Right atrium auricular region (tissue), 2 donors: ENCODE measurements around the gene NUP160. TPM values are rescaled to one million over a fixed set of nuclear protein-coding genes. Genes with fewer than 3 reads are reported as not detected.
A peak's percentile ranks its signal among the peaks of the same experiment; 100 is the strongest.
"Not testable (repeated sequence)": the region's sequence is repeated elsewhere in the genome, so short reads cannot be mapped to it uniquely, and the experiment has no call there.

Source experiments
- DNase-seq: peaks from one replicate; pipeline ENCODE4 v3.0.0-alpha.2; 2019; ENCODE audit warnings: low spot score
- H3K27ac ChIP-seq, 2 donors: fragments of 200-600 bp; sonication (generic); 1 replicate in 1 of 2; 2 replicates in 1 of 2; pipeline ENCODE4 v1.5.1; 2016 to 2019
- H3K27me3 ChIP-seq, 2 donors: fragments of 200-600 bp; sonication (generic); one replicate each; pipeline versions ENCODE4 v1.5.1 to v1.6.0; 2017 to 2019
- H3K36me3 ChIP-seq: fragments of 200-600 bp; sonication (generic); one replicate; pipeline ENCODE4 v1.5.1; 2016
- H3K4me1 ChIP-seq, 2 donors: fragments of 200-600 bp; sonication (generic); one replicate each; pipeline versions ENCODE4 v1.5.1 to v1.6.0; 2017 to 2019
- H3K4me3 ChIP-seq, 2 donors: fragments of 200-600 bp; sonication (generic); 1 replicate in 1 of 2; 2 replicates in 1 of 2; pipeline ENCODE4 v1.5.1; 2017 to 2019; ENCODE audit warnings: mild to moderate bottlenecking in 1 of 2, moderate library complexity in 1 of 2
- H3K9me3 ChIP-seq, 2 donors: fragments of 200-600 bp; sonication (generic); one replicate each; pipeline ENCODE4 v1.5.1; 2019
- total RNA-seq, 2 donors: library from RNA; depleted of rRNA; stranded (reverse); fragments of >200 nt; gene quantifications; one replicate each; pipeline ENCODE4 v1.1.0, GENCODE V29; 2016
- TF ChIP-seq, protein P1 (sequence below), 2 donors: fragments of 200-600 bp; sonication (generic); IDR thresholded peaks; one replicate each; pipeline ENCODE4 v1.5.1; 2019; ENCODE audit warnings: antibody characterized with exemption in 2 of 2

NUP160 gene
- total RNA-seq, 2 donors from 2014 or later = 7.1 to 11.7 TPM

DNA sequence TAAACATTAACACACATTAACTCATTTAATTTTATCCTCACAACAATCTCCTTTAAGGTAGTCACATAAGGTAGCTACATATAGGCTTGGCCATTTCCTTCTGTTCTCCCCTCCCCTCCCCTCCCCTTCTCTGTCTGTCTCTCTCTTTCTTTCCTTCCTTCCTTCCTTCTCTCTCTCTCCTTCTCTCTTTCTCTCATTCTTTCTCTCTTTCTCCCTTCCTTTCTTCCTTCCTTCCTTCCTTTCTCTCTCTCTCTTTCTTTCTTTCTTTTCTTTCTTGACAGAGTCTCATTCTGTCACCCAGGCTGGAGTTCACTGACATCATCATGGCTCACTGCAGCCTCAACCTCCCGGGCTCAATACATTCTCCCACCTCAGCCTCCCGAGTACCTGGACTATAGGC is 22.3 kb upstream of the NUP160 start:
- Histone ChIP-seq H3K27ac (no peak overlapping the region), H3K9me3 (peaks cover 0 to 9% of the 10 kb centered on the region in 2 donors), H3K27me3 (no peaks in the 10 kb centered on the region), H3K4me1 (no peaks in the 10 kb centered on the region), H3K36me3 (no peaks in the 10 kb centered on the region), H3K4me3 (no peak overlapping the region)
- TF ChIP-seq, protein P1, sequence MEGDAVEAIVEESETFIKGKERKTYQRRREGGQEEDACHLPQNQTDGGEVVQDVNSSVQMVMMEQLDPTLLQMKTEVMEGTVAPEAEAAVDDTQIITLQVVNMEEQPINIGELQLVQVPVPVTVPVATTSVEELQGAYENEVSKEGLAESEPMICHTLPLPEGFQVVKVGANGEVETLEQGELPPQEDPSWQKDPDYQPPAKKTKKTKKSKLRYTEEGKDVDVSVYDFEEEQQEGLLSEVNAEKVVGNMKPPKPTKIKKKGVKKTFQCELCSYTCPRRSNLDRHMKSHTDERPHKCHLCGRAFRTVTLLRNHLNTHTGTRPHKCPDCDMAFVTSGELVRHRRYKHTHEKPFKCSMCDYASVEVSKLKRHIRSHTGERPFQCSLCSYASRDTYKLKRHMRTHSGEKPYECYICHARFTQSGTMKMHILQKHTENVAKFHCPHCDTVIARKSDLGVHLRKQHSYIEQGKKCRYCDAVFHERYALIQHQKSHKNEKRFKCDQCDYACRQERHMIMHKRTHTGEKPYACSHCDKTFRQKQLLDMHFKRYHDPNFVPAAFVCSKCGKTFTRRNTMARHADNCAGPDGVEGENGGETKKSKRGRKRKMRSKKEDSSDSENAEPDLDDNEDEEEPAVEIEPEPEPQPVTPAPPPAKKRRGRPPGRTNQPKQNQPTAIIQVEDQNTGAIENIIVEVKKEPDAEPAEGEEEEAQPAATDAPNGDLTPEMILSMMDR (IDR thresholded peaks at IDR 0.05) = no peak
- DNase-seq = no peak

DNA sequence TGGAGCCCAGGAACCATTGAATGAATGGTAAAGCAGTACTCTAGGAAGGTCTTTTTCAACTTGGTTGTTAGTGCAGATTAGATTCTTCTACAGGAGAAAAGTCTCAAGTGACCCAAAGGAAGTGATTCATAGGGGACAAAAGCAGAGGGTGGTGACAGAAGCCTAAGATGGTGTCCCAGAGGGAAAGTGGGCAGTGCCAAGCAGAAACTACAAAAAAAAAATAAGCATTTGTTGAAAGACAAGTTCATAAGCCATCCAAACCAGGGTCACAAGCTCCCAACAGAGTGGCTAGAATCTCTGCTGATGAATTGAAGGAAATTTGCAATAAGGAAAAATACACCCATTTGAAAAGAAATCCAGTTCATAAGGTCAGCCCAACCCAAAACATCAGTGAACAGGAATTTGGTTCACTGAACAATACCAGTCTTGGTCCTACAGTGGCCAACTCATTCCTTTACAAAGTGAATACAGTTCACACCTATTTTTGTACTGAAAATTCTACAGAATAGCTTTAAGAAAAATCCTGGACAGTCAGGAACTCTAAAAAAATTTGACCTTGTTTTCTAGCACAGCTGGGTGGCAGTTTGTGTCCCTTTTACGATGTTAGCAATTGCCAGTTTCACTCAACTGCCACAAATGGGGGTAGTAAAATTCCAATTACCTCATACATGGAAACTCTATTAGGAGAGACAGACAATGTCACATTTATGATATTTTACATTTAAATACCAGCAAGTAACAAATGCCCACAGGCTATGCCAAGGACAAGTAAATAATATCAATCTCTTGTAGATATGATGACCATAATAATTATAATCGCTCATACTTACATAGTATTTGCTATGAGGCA is 21.6 kb upstream of the NUP160 start:
- Histone ChIP-seq H3K4me3 (no peak overlapping the region), H3K36me3 (no peaks in the 10 kb centered on the region), H3K4me1 (no peaks in the 10 kb centered on the region), H3K9me3 (peaks cover 0 to 2% of the 10 kb centered on the region in 2 donors), H3K27me3 (no peaks in the 10 kb centered on the region), H3K27ac (no peak overlapping the region)
- TF ChIP-seq, protein P1 (IDR thresholded peaks at IDR 0.05) = no peak
- no peak for DNase-seq

DNA sequence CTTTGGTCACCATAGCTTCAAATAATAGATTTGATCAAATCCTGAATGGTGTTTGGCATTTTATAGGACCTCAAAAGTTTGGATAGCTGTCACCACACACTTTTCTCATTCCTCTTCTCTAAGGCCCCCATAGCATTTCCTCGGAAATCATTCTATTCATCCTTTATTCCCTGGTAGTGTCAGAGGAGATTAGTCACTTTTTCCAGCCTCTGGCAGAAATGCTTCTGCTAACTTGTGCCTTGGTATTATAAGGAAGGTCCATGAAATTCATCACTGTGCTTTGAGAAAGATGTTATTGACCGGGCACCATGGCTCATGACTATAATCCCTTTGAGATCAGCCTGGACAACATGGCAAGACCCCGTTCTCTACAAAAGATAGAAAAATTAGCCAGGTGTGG is 19.7 kb upstream of the NUP160 start:
- no peaks in the 10 kb centered on the region for H3K9me3 ChIP-seq
- no peaks in the 10 kb centered on the region for H3K27me3 ChIP-seq
- TF ChIP-seq, protein P1 (IDR thresholded peaks at IDR 0.05) = no peak
- DNase-seq = no peak
- no peaks in the 10 kb centered on the region for H3K36me3 ChIP-seq
- peaks cover 0 to 8% of the 10 kb centered on the region in 2 donors for H3K4me1 ChIP-seq
- H3K4me3 ChIP-seq = no peak overlapping the region
- H3K27ac ChIP-seq = no peak overlapping the region

DNA sequence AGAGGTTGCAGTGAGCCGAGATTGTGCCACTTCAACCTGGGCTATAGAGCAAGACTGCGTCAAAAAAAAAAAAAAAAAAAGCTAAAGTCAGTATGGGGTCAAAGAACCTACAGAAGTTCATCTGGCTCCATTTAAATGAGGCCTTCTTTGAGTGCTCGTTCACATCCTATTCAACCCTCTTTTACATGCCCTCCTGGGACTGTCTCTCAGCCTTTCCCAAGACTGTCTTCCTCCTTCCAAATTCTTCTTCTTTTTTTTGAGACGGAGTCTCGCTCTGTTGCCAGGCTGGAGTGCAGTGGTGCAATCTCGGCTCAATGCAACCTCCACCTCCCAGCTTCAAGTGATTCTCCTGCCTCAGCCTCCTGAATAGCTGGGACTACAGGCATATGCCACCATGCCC is 18.7 kb upstream of the NUP160 start:
- H3K9me3 ChIP-seq, H3K27me3 ChIP-seq, DNase-seq, H3K36me3 ChIP-seq, H3K4me1 ChIP-seq, H3K27ac ChIP-seq, H3K4me3 ChIP-seq: not testable (repeated sequence)

DNA sequence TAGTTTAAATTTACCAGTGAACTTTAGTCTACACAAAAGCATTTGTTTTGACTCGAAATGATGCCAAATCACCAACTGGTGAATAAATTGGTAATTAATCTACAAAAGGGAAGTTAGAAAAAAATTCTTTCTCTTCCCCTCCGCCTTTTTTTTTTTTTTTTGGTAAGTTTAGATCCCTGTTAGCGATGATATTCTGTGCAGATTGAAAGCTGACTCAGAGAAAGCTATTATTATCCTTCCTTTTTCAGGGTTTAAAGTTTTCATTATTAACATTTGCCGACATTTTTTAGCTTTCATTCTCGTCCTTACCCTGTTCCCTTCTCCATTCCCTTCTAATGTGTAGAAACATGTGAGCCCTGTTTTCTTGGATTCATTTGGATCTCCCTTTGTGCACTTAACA is 16.8 kb upstream of the NUP160 start:
- no peak for DNase-seq
- Histone ChIP-seq H3K27ac (peak overlapping the region in 1 of 2 donors; percentile 43), H3K4me3 (no peak overlapping the region), H3K36me3 (no peaks in the 10 kb centered on the region), H3K27me3 (no peaks in the 10 kb centered on the region), H3K4me1 (peaks cover 0 to 8% of the 10 kb centered on the region in 2 donors), H3K9me3 (no peaks in the 10 kb centered on the region)
- TF ChIP-seq, protein P1 (IDR thresholded peaks at IDR 0.05) = no peak

DNA sequence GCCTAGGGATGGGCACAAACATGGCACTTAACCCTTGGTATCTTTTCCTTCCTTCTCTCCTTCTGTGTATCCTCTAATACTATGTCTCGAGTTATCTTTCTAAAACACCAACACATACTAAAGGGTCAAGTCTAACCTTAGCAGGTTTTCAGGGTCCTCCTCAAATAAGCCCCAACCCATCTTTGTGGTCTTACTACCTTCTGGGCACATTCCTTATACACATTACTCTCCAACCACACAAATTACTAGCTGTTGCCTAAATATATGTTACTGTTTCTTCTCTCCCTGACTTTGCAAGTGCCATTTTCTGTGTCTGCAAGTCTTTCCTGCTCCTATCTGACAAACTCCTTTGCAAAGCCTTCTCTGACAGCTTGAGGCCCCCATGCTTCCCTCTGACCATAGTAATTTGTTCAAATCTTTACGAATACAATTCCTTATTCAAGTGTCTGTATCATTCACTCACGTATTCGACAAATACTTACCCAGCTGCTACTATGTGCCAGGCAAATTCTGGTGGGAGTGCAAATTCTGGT is 15.8 kb upstream of the NUP160 start:
- no peaks in the 10 kb centered on the region for H3K9me3 ChIP-seq
- no peak overlapping the region for H3K4me3 ChIP-seq
- DNase-seq = no peak
- peaks cover 0 to 8% of the 10 kb centered on the region in 2 donors for H3K4me1 ChIP-seq
- no peaks in the 10 kb centered on the region for H3K27me3 ChIP-seq
- no peaks in the 10 kb centered on the region for H3K36me3 ChIP-seq
- TF ChIP-seq, protein P1 (IDR thresholded peaks at IDR 0.05) = no peak
- no peak overlapping the region for H3K27ac ChIP-seq
